Kidney tubule cell (primary cell): ENCODE results near the gene ZNF599.

Experiments
- DNase-seq: peaks from one replicate; pipeline ENCODE4 v3.0.0-alpha.2; 2018; ENCODE audit warnings: low spot score

The ZNF599 gene

DNA sequence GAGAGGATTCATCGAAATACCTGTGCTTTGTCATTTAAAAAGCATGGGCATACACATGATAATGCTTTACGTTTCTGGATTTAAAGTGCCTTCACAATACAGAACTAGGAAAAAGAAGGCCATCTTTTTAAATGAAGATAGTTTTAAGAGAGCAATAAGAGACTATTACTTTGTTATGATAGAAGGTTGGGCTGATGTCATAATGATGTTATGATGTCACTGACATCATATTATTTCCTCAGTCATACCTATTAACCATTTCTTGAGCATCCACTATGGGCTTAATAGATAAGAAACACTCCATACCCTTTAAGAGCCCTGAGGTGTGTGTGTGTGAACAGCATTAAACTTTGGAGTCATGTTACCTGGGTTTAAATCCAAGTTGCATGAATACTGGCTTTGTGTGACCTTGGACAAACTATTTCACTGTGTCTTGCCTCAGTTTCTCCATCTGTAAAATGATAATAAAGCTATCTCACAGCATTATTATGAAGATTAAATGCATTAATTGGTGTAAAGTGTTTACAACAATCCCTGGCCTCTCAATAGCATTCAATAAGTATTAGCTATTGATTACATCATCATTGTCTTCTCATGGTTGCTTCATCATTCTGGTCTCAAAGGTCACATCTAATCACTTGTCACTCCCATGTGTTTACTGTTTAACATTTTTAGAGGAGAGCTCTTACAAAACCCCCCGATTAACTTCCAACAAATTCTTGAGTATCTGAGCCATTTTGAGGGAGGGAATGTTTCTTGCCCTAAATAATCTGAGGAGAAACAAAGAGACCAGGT, 27.9 kb downstream of the ZNF599 start:
- no peak for DNase-seq

GRCh38 chr19:34734537-34735103, 38.4 kb downstream of the ZNF599 start:
- no peak for DNase-seq

DNA sequence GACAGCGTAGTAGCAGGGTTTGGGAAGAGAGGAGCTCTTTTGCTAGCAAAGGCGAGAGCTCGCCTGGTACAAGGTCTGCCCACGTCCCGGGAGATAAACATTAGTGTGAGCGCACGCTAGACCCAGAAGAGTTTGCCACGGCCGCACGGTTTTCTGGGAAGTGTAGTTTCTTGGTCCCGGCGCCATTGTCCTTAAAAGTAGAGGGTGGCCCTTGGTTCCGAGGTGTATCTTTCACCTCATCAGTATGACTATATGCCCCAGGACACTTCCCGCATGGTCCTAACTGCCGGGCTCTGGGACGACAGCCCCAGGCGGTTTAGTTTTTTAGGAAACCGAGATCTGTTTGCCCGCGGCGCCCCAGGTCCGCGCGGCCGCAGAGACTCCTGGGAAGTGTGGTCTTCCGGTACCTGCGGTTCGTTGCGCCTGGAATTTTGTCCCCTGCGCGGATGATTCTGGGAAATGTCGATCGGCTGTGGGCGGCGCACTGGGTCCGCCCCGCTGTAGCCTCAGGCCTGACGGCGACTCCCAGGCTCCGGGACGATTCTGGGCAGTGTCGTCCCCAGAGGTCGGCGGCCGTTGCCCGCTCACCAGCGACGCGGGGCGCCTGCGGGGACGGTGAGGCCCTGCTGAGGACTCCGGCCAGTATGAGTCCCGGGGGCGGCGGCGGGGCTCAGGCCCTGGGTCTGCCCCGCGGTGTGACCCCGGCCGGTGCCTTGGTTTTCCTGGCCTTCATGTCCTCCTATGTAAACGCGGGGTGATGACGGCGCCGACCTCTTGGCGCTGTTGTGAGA, 39.1 kb downstream of the ZNF599 start, which contains the start of gene ZNF181:
Gene ZNF181, plus strand, starts transcription at position 498 of the 791 bp plus-strand sequence. CDS start 795 bp downstream, outside the sequence.
- peak; percentile 92 for DNase-seq

GRCh38 chr19:34733266-34733745, 39.7 kb downstream of the ZNF599 start:
- no peak for DNase-seq

- DNase-seq, result no peak
These were observed 40.3 kb downstream of the ZNF599 start for GRCh38 chr19:34732612-34733211.

GRCh38 chr19:34731964-34732363, 41.1 kb downstream of the ZNF599 start:
- no peak for DNase-seq

GRCh38 chr19:34731019-34731829, 41.8 kb downstream of the ZNF599 start:
- DNase-seq, result no peak

- DNase-seq, result no peak
These were observed 47.6 kb downstream of the ZNF599 start for GRCh38 chr19:34725400-34725799.

GRCh38 chr19:34722353-34722752, 50.7 kb downstream of the ZNF599 start:
- DNase-seq, result no peak

DNA sequence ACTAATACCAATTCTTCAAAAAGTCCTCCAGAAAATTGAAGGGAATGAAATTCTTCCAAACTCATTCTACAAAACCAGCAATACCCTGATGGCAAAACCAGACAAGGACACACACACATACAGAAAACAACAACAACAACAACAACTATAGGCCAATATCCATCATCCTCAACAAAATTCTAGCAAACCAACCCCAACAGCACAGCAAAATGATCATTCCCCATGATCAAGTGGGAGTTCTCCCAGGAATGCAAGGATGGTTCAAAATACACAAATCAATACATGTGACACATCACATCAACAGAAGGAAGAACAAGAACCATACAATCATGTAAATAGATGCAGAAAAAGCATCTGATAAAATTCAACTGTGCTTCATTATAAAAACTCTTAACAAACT, 57.7 kb downstream of the ZNF599 start:
- no peak for DNase-seq

- no peak for DNase-seq
These were observed 59.8 kb downstream of the ZNF599 start for GRCh38 chr19:34713262-34713637.

DNA sequence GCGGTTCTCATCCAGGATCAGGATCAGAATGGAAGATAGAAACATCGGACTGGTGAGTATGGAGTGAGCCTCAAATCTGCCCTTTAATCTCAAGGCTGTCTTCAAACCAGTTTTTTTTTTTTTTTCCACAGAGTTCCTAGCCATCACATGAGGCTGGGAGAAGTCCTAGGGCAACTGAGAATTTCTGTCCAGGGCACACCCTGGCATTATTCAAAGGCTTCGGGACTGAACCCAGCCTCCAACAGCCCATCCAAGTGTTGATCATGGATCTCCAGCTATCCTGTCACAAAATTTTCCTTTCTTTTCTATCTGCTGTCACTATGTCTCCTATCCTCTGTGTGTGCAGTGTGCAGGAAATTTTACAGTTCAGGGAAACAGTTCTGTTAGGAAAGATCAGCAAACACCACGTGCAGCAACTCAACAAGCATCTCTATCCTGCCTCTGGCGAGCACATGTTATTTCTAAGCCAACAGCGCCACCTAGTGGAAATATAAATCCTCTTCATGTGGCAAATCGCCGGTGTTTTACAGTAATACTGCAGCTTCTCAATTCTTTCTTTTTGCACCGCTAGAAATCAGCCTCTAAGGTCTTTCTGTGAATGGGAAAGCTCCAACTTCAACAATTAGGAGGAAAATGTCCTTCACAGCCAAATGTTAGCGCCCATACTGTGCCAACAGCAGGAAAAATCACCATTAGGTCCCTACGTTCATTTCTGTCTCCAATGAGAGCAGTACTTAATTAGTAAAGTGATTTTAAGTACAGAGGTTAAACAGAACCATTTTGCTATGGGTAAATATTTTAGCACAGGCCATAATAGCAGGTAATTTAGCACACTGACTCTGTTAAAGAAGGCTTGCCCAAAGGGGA, 60.4 kb downstream of the ZNF599 start:
- peak; percentile 76 for DNase-seq

DNA sequence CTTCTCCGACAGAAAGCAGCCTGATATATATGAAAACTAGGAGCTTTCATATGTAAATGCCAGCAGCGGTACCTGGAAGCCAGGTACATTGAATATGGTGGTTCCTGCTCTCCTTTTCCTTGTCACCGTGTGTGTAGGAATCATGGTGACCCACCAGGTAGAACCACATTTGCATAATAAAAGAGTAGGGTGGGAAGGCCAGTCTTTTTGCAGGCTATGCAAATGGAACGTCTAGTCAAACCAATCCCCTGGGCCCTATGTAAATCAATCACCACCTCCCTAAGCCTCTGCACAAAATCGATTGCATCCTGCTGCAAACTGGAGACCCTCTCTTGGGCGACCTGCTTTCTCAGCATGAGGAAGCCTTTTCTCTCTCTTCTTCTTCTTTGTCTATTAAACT, 61.1 kb downstream of the ZNF599 start:
- DNase-seq, result no peak
